Adipocyte (in vitro differentiated cells): ENCODE measurements around the gene PNLIPRP3.

Experiments
- DNase-seq: peaks from one replicate; pipeline ENCODE4 v3.0.0-alpha.2; 2015; ENCODE audit warnings: low read depth
- H3K27me3 ChIP-seq: replicated peaks from 2 replicates; pipeline ENCODE4 v1.7.0; 2013; ENCODE audit warnings: mild to moderate bottlenecking, low read length, moderate library complexity; ENCODE audit not compliant: control insufficient read depth, insufficient read depth
- H3K36me3 ChIP-seq: 2 replicates; pipeline ENCODE4 v1.7.0; 2013; ENCODE audit warnings: low read length, mild to moderate bottlenecking, moderate library complexity; ENCODE audit not compliant: control insufficient read depth, insufficient read depth, severe bottlenecking
- H3K4me1 ChIP-seq: 2 replicates; pipeline ENCODE4 v1.7.0; 2013; ENCODE audit warnings: mild to moderate bottlenecking, low read length, moderate library complexity; ENCODE audit not compliant: control insufficient read depth, insufficient read depth
- H3K4me3 ChIP-seq: 2 replicates; pipeline ENCODE4 v1.7.0; 2013; ENCODE audit warnings: mild to moderate bottlenecking, low read length, moderate library complexity
- H3K9ac ChIP-seq: 2 replicates; pipeline ENCODE4 v1.7.0; 2013; ENCODE audit warnings: mild to moderate bottlenecking, low read length, moderate library complexity
- H3K9me3 ChIP-seq: 2 replicates; pipeline ENCODE4 v1.7.0; 2013; ENCODE audit warnings: mild to moderate bottlenecking, low read length, moderate library complexity; ENCODE audit not compliant: control insufficient read depth

The PNLIPRP3 gene

DNA sequence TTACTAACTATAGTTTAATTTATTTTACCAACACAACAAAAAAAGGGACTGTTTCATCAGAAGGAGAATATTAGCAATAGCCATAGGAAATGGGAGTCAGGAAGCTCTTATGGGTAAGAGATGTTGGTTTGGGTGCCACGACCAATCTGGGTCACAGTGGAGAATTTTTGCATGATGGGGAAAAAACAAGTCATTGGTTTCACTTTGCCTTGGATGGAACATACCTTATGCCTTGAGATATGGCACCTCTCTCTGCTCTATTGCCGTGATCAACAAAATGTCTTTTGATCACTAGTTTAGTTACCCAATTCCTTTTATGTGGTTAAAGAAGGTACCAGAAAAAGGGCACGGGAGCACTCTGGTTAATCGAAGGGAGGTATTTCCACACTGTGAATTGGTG, 48.2 kb downstream of the PNLIPRP3 start:
- Histone ChIP-seq H3K27me3 (no peaks in the 10 kb centered on the region), H3K36me3 (no peaks in the 10 kb centered on the region), H3K4me3 (no peak overlapping the region), H3K9ac (no peak overlapping the region), H3K9me3 (no peaks in the 10 kb centered on the region), H3K4me1 (peaks cover 13% of the 10 kb centered on the region)
- no peak for DNase-seq

- peaks cover 9% of the 10 kb centered on the region for H3K4me1 ChIP-seq
- no peak overlapping the region for H3K4me3 ChIP-seq
- no peaks in the 10 kb centered on the region for H3K36me3 ChIP-seq
- no peak overlapping the region for H3K9ac ChIP-seq
- H3K9me3 ChIP-seq: no peaks in the 10 kb centered on the region
- H3K27me3 ChIP-seq: no peaks in the 10 kb centered on the region
- no peak for DNase-seq
Observed at GRCh38 chr10:116476461-116476860, 48.8 kb downstream of the PNLIPRP3 start.

GRCh38 chr10:116477986-116478664, 50.5 kb downstream of the PNLIPRP3 start:
- no peak overlapping the region for H3K4me3 ChIP-seq
- H3K27me3 ChIP-seq: no peaks in the 10 kb centered on the region
- no peak overlapping the region for H3K9ac ChIP-seq
- no peak for DNase-seq
- H3K4me1 ChIP-seq: peaks cover 2% of the 10 kb centered on the region
- H3K9me3 ChIP-seq: no peaks in the 10 kb centered on the region
- no peaks in the 10 kb centered on the region for H3K36me3 ChIP-seq

DNA sequence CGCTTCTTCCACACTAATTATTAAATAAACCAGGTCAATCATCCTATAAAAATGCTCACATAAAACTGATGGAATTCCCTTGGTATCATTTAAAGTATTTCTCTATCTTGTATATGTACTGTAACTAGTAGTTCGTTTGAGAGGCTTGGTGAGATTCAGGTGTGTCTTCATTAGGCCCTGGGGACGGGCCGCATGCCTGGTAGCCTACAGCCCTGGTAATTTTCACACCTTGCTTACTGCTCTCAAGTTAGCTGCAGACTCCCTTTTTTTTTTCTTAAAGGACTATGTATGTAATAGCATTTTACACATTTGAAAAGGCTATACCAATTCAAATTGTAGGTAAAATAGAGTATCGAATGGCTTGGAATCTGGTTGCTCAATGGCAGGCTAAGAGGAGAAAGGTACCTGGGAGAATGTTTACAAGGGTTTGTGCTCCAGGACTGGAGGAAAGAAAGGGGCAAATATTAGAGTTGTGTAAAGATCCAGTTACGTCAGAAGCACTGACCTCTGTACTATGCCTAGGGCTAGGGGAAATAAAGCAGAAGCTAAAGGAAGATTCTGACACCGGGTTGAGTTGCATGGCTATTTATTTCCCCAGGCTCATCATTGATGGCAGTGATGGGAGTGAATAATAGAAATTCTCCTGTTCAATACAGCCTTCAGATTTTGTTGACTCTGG, 59.3 kb downstream of the PNLIPRP3 start:
- no peak for DNase-seq
- Histone ChIP-seq H3K9me3 (no peaks in the 10 kb centered on the region), H3K36me3 (no peaks in the 10 kb centered on the region), H3K9ac (no peak overlapping the region), H3K27me3 (no peaks in the 10 kb centered on the region), H3K4me1 (peaks cover 17% of the 10 kb centered on the region), H3K4me3 (no peak overlapping the region)

- no peaks in the 10 kb centered on the region for H3K36me3 ChIP-seq
- peaks cover 17% of the 10 kb centered on the region for H3K4me1 ChIP-seq
- no peaks in the 10 kb centered on the region for H3K9me3 ChIP-seq
- peak overlapping the region; percentile 17 for H3K4me3 ChIP-seq
- DNase-seq: no peak
- peak overlapping the region; percentile 38 for H3K9ac ChIP-seq
- no peaks in the 10 kb centered on the region for H3K27me3 ChIP-seq
Observed at GRCh38 chr10:116487522-116488430, 60.1 kb downstream of the PNLIPRP3 start.

GRCh38 chr10:116489460-116489859, 61.8 kb downstream of the PNLIPRP3 start:
- DNase-seq: no peak
- Histone ChIP-seq H3K36me3 (no peaks in the 10 kb centered on the region), H3K4me3 (no peak overlapping the region)

DNA sequence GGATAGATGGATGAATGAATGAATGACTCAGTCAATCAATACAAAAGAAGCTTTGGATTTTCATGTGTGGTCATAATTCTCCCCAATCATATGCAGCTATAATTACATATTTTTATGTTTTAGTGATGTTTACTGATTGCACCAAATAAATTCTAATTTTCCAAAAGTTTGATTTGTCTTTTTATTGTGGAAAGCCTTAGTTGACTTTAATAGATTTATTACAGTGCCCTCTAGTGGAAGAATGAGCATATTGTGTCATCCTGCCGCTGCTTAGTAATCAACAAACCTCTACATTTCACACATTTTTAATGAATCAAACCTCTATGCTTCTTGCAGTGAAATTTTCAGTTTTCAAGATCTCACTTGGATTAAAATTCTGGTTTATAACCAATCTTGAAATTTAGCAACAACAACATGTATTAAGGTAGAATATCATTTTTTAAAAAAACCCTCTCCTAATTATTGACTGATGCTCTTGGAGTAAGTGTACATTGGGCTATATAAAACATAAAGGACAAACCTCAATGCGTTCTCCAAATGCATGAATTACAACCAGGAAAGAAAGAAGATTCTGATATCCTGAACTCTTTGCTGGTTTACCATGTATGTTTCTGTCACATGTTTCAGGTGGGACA, 62.5 kb downstream of the PNLIPRP3 start:
- Histone ChIP-seq H3K4me1 (peaks cover 17% of the 10 kb centered on the region), H3K36me3 (no peaks in the 10 kb centered on the region), H3K9me3 (no peaks in the 10 kb centered on the region), H3K4me3 (no peak overlapping the region), H3K27me3 (no peaks in the 10 kb centered on the region), H3K9ac (no peak overlapping the region)
- DNase-seq: peak; percentile 62

More at GRCh38 chr10:116489460-116489859, 61.8 kb downstream of the PNLIPRP3 start:
- H3K27me3 ChIP-seq: no peaks in the 10 kb centered on the region
- H3K4me1 ChIP-seq: peaks cover 17% of the 10 kb centered on the region
- no peaks in the 10 kb centered on the region for H3K9me3 ChIP-seq
- H3K9ac ChIP-seq: no peak overlapping the region

- Histone ChIP-seq H3K36me3 (no peaks in the 10 kb centered on the region), H3K9ac (no peak overlapping the region), H3K4me1 (no peaks in the 10 kb centered on the region), H3K9me3 (no peaks in the 10 kb centered on the region), H3K4me3 (no peak overlapping the region), H3K27me3 (no peaks in the 10 kb centered on the region)
- no peak for DNase-seq
Observed at GRCh38 chr10:116504786-116505185, 77.1 kb downstream of the PNLIPRP3 start.

- no peak overlapping the region for H3K4me3 ChIP-seq
Observed at GRCh38 chr10:116510565-116510964, 82.9 kb downstream of the PNLIPRP3 start.

GRCh38 chr10:116511365-116511764, 83.7 kb downstream of the PNLIPRP3 start:
- Histone ChIP-seq H3K9ac (no peak overlapping the region), H3K4me1 (no peaks in the 10 kb centered on the region), H3K36me3 (no peaks in the 10 kb centered on the region), H3K9me3 (no peaks in the 10 kb centered on the region), H3K4me3 (no peak overlapping the region), H3K27me3 (no peaks in the 10 kb centered on the region)
- DNase-seq: no peak

More at GRCh38 chr10:116510565-116510964, 82.9 kb downstream of the PNLIPRP3 start:
- no peaks in the 10 kb centered on the region for H3K4me1 ChIP-seq
- H3K36me3 ChIP-seq: no peaks in the 10 kb centered on the region
- H3K27me3 ChIP-seq: no peaks in the 10 kb centered on the region
- H3K9me3 ChIP-seq: no peaks in the 10 kb centered on the region
- no peak overlapping the region for H3K9ac ChIP-seq
- no peak for DNase-seq
